ENCODE results near the gene TTYH2. TPM values are rescaled to one million over a fixed set of nuclear protein-coding genes. Genes with fewer than 3 reads are reported as not detected.

TTYH2 gene
- total RNA-seq, 4 donors from 2014 or later, result 12.4 to 24.7 (median 18.8) TPM

DNA sequence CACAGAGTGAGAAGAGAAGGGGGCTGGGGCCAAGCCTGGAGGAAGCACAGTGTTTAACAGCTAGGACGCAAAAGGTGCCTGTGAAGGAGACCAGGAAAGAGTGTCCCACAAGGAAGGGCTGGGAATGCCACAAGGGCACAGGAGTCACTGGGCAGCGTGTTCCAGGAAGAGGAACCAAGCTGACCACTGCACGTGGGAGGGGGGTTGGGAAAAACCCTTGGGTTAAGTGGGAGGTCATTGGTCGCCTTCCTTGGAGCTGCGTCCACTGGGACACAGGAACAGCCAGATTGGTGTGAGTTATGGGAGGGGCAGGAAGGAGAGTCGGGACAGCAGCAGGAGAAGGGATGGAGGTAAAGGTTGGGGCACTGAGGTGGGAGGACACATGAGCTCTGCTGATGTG lies 12.9 kb downstream of the TTYH2 start:
- H3K4me3 ChIP-seq (replicated peaks in 1 of 3), result no peak overlapping the region
- intact Hi-C loops (cut with DNase I), result no loop called here
- DNase-seq, result no peak
- no peaks in the 10 kb centered on the region for H3K4me1 ChIP-seq
- no peaks in the 10 kb centered on the region for H3K9me3 ChIP-seq
- whole genome bisulfite sequencing, 2 donors, result 82 to 83% methylated on average over 6 of the region's 6 CpGs
- H3K36me3 ChIP-seq, result peaks cover 0 to 5% of the 10 kb centered on the region in 2 donors
- H3K27ac ChIP-seq, result no peak overlapping the region
- TF ChIP-seq POLR2A (IDR thresholded peaks at IDR 0.05) (no peak), CTCF (IDR thresholded peaks at IDR 0.05) (no peak)
- H3K27me3 ChIP-seq, result no peaks in the 10 kb centered on the region

- Histone ChIP-seq H3K27me3 (no peaks in the 10 kb centered on the region), H3K4me1 (peaks cover 0 to 4% of the 10 kb centered on the region in 2 donors), H3K4me3 (replicated peaks in 1 of 3) (no peak overlapping the region), H3K27ac (no peak overlapping the region), H3K9me3 (no peaks in the 10 kb centered on the region), H3K36me3 (peaks cover 0 to 6% of the 10 kb centered on the region in 2 donors)
- intact Hi-C loops (cut with DNase I), result no loop called here
- 90 to 93% methylated on average over 10 of the region's 10 CpGs for WGBS, 2 donors
- TF ChIP-seq CTCF (IDR thresholded peaks at IDR 0.05), result no peak
- TF ChIP-seq POLR2A (IDR thresholded peaks at IDR 0.05), result no peak
- no peak for DNase-seq
Measured at GRCh38 chr17:74227271-74228080, 14.1 kb downstream of the TTYH2 start.

DNA sequence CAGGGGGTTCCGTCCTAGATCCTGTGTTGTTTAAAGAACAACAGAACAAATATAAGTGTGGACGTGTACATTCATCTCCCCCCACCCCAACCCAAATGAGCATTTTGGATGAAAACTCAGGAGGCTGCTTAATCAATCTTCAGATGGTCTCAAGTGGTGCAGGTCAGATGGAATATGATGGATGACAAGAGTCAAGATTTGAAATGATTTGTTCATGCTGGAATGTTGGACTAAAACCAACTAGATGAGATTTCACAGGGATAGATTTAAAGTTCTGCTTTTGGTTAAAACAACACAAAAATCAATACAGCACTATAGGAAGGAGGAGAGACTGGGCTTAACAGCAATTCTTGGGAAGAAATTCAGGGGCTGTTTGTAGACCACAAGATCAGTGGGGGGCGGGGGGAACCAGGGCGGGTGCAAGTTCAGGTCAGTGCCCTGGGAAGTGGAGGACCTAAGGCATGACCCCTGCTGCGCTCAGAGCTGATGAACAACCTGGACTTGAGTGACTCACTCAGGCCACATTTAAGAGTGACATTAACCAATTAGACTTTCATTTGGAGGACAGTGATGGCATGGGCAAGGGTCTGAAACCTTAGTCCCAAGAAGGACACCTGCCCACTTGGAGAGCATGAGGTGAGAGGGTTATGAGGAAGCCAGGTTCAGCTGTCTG lies 15.1 kb downstream of the TTYH2 start:
- TF ChIP-seq CTCF (IDR thresholded peaks at IDR 0.05), result no peak
- no peak for TF ChIP-seq POLR2A (IDR thresholded peaks at IDR 0.05)
- Histone ChIP-seq H3K27me3 (no peaks in the 10 kb centered on the region), H3K36me3 (peaks cover 0 to 6% of the 10 kb centered on the region in 2 donors), H3K4me1 (peaks cover 3 to 14% of the 10 kb centered on the region in 2 donors), H3K9me3 (no peaks in the 10 kb centered on the region), H3K27ac (no peak overlapping the region), H3K4me3 (replicated peaks in 1 of 3) (no peak overlapping the region)
- intact Hi-C loops (cut with DNase I), result no loop called here
- 92% methylated on average over 5 of the region's 5 CpGs for WGBS, 2 donors
- DNase-seq, result no peak

DNA sequence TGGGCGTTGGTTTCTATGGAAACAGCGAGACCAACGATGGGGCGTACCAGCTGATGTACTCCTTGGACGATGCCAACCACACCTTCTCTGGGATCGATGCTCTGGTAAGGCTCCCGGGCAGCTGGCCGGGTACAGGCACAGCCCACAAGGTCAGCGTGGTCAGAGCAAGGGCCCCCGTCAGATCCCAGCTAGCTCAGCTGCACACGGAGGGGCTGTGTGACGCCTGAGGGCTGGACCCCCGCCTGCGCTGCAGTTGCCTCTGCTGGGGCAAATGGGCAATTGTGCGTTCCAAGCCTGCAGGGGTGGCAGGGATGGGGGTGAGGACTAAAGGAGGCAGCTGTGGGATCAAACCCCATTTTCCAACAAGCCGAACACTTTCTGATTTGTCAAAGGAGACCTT lies 17.5 kb downstream of the TTYH2 start:
- Histone ChIP-seq H3K4me1 (peaks cover 27 to 37% of the 10 kb centered on the region in 2 donors), H3K4me3 (replicated peaks in 1 of 3) (no peak overlapping the region), H3K27ac (no peak overlapping the region), H3K27me3 (no peaks in the 10 kb centered on the region), H3K36me3 (peaks cover 0 to 6% of the 10 kb centered on the region in 2 donors), H3K9me3 (no peaks in the 10 kb centered on the region)
- TF ChIP-seq POLR2A (IDR thresholded peaks at IDR 0.05) (no peak), CTCF (IDR thresholded peaks at IDR 0.05) (no peak)
- no peak for DNase-seq
- intact Hi-C loops (cut with DNase I), result no loop called here
- WGBS, 2 donors, result 95 to 98% methylated on average over 15 to 16 of the region's 16 CpGs
